ENCODE measurements around the gene GTPBP3. TPM values are rescaled to one million over a fixed set of nuclear protein-coding genes. Genes with fewer than 3 reads are reported as not detected.

GTPBP3 gene
- total and polyA plus RNA-seq, 2 of the 13 experiments (the other 11 are each of a cell fraction or from before 2014, with no cell fraction given): 17.5 to 30.0 TPM

DNA sequence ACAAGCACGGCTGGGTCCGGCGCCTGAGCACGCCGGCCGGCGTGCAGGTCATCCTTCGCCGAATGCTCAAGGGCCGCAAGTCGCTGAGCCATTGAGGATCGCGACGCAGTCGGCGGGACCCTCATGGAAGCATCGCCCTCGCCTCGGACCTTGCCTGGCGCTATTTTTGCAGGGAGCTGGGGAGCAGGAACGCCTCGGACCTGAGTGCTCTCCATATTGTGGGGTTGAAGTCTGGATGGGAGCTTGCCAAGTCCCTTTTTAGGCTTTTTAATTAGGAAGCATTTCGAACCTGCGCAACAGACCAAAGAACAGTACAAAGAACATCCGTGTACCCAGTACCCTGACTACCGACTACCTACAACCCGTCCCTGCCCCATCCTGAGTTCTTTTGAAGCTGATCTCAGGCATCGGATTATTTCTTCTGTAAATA is 31.1 kb upstream of the GTPBP3 start:
- peak overlapping the region; percentile 91 for H3K27ac ChIP-seq (ENCODE audit: extremely low read length, insufficient read depth, low read length)
- peak overlapping the region; percentile 92 for H3K4me2 ChIP-seq (ENCODE audit: low read depth, low read length)
- H3K36me3 ChIP-seq (replicated peaks in 1 of 2; ENCODE audit: control insufficient read depth in 1 of 2, insufficient read depth in 2 of 2, low read length in 2 of 2): no peaks in the 10 kb centered on the region
- in situ Hi-C loops (cut with HindIII; ENCODE audit: extremely low pct_ligation_motif_present, low pct_unique_long_range_greater_than_20kb): no loop called here
- intact Hi-C loops (cut with micrococcal nuclease; ENCODE audit: unreplicated experiment): no loop called here
- peak overlapping the region; percentile 87 for H3K9ac ChIP-seq (ENCODE audit: insufficient read depth, low read depth, low read length)
- no peaks in the 10 kb centered on the region for H3K9me3 ChIP-seq (ENCODE audit: low read length)
- no peaks in the 10 kb centered on the region; a peak in 1 of 5 replicates for H3K27me3 ChIP-seq (ENCODE audit: control insufficient read depth in 1 of 2, insufficient read depth in 2 of 2, low read length in 2 of 2)
- DNase-seq (ENCODE audit: low spot score) (no peak), ATAC-seq (no peak), FAIRE-seq (no peak)
- BruUV-seq (replicated peaks): no TSS peak
- 1% methylated on average over 21 of the region's 28 CpGs for WGBS (ENCODE audit: low lambda C conversion rate)
- POLR2A ChIA-PET: interaction anchor here (0.8 to 1.6 kb wide), 4 partner anchors 27 to 91 kb away, joined by 3 to 11 read pairs (median 4); partner anchors contain the start of genes ANO8 and USE1
- CTCF ChIA-PET (ENCODE audit: low intra/inter-chr PET ratio, low total read pairs): interaction anchor here (0.8 kb wide), 1 partner anchor 13 kb away, joined by 4 read pairs; no protein-coding TSS in a partner anchor
- no peak overlapping the region for H2AFZ ChIP-seq (ENCODE audit: low read length)
- H3K79me2 ChIP-seq (ENCODE audit: insufficient read depth, low read length): peaks cover 21% of the 10 kb centered on the region
- peaks cover 4% of the 10 kb centered on the region; the same call in 1 of the 2 replicates for H4K20me1 ChIP-seq (ENCODE audit: insufficient read depth, low read length)
- H3K4me3 ChIP-seq (replicated peaks in 1 of 3; ENCODE audit: insufficient read depth in 1 of 3, low read depth in 2 of 3, low read length in 3 of 3): peak overlapping the region; percentile 60 to 87 (median 85)
- H3K4me1 ChIP-seq (ENCODE audit: insufficient read depth, low read length): peaks cover 46% of the 10 kb centered on the region
- TF ChIP-seq, protein P1, sequence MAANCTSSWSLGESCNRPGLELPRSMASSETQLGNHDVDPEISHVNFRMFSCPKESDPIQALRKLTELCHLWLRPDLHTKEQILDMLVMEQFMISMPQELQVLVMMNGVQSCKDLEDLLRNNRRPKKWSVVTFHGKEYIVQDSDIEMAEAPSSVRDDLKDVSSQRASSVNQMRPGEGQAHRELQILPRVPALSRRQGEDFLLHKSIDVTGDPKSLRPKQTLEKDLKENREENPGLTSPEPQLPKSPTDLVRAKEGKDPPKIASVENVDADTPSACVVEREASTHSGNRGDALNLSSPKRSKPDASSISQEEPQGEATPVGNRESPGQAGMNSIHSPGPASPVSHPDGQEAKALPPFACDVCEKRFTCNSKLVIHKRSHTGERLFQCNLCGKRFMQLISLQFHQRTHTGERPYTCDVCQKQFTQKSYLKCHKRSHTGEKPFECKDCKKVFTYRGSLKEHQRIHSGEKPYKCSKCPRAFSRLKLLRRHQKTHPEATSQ (CRISPR knock-in tag; IDR thresholded peaks at IDR 0.05; ENCODE audit: borderline replicate concordance): no peak
- TF ChIP-seq, protein P2, sequence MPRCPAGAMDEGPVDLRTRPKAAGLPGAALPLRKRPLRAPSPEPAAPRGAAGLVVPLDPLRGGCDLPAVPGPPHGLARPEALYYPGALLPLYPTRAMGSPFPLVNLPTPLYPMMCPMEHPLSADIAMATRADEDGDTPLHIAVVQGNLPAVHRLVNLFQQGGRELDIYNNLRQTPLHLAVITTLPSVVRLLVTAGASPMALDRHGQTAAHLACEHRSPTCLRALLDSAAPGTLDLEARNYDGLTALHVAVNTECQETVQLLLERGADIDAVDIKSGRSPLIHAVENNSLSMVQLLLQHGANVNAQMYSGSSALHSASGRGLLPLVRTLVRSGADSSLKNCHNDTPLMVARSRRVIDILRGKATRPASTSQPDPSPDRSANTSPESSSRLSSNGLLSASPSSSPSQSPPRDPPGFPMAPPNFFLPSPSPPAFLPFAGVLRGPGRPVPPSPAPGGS (CRISPR knock-in tag; IDR thresholded peaks at IDR 0.05): 0 out of 2 replicates have a peak, but pooled peaks have one; percentile 0
- TF ChIP-seq ZFP36L1 (CRISPR knock-in tag; IDR thresholded peaks at IDR 0.05) (no peak), ZNF563 (CRISPR knock-in tag; IDR thresholded peaks at IDR 0.05) (no peak), ZNF367 (CRISPR knock-in tag; IDR thresholded peaks at IDR 0.05; ENCODE audit: borderline replicate concordance) (peak; percentile 2; the same call in 1 of the 2 replicates), ESRRA (CRISPR knock-in tag; IDR thresholded peaks at IDR 0.05; ENCODE audit: low read depth) (0 out of 2 replicates have a peak, but pooled peaks have one; percentile 8), ZNF225 (CRISPR knock-in tag; IDR thresholded peaks at IDR 0.05) (no peak), ZNF17 (CRISPR knock-in tag; IDR thresholded peaks at IDR 0.05) (no peak), MYC (CRISPR knock-in tag; IDR thresholded peaks at IDR 0.05; ENCODE audit: borderline replicate concordance) (peak; percentile 63; the same call in 1 of the 2 replicates), ZKSCAN1 (IDR thresholded peaks at IDR 0.05; ENCODE audit: low read length) (no peak), HNF4G (IDR thresholded peaks at IDR 0.05; ENCODE audit: borderline replicate concordance, low read depth, low read length) (peak; percentile 4; the same call in 1 of the 2 replicates), HNF4G (CRISPR knock-in tag; IDR thresholded peaks at IDR 0.05; ENCODE audit: borderline replicate concordance, low read depth) (no peak), ZNF768 (CRISPR knock-in tag; IDR thresholded peaks at IDR 0.05) (peak; percentile 24)
- TF ChIP-seq, protein P3, sequence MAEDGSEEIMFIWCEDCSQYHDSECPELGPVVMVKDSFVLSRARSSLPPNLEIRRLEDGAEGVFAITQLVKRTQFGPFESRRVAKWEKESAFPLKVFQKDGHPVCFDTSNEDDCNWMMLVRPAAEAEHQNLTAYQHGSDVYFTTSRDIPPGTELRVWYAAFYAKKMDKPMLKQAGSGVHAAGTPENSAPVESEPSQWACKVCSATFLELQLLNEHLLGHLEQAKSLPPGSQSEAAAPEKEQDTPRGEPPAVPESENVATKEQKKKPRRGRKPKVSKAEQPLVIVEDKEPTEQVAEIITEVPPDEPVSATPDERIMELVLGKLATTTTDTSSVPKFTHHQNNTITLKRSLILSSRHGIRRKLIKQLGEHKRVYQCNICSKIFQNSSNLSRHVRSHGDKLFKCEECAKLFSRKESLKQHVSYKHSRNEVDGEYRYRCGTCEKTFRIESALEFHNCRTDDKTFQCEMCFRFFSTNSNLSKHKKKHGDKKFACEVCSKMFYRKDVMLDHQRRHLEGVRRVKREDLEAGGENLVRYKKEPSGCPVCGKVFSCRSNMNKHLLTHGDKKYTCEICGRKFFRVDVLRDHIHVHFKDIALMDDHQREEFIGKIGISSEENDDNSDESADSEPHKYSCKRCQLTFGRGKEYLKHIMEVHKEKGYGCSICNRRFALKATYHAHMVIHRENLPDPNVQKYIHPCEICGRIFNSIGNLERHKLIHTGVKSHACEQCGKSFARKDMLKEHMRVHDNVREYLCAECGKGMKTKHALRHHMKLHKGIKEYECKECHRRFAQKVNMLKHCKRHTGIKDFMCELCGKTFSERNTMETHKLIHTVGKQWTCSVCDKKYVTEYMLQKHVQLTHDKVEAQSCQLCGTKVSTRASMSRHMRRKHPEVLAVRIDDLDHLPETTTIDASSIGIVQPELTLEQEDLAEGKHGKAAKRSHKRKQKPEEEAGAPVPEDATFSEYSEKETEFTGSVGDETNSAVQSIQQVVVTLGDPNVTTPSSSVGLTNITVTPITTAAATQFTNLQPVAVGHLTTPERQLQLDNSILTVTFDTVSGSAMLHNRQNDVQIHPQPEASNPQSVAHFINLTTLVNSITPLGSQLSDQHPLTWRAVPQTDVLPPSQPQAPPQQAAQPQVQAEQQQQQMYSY (CRISPR knock-in tag; IDR thresholded peaks at IDR 0.05): no peak
